ENCODE data around the gene MAN2A1.

The MAN2A1 gene

DNA sequence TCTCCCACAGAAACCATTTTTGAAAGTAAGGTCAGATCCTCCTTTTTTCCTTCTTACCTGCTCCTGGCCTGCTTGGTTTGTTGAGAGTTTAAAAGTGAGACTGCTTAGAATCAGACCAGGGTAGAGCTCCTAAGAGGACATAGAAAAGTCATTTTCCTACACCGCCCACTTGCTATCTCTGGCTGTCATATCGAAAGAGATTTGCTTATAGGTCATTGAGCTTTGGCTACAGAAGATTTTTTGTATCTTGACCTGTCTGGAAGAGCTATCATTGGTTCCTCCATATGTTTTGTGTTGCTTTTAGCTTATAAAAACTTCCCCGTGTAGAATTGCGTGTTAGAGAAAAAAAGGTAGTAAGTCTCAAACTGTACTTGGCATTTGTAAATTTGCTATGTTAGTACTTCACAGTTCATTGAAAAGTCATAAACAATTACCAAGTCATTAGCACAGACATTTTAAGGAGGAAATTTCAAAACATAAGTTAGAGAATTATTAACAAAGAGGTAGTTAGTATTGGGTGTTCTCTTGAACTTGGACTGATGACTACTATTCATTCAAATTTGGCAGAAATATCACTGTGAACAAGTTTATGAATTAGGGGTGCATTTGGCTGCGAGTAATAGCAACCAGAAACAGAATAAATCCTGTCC is 96.6 kb downstream of the MAN2A1 start:
- CTCF ChIA-PET = no interaction called here
- TF ChIP-seq, protein P1, sequence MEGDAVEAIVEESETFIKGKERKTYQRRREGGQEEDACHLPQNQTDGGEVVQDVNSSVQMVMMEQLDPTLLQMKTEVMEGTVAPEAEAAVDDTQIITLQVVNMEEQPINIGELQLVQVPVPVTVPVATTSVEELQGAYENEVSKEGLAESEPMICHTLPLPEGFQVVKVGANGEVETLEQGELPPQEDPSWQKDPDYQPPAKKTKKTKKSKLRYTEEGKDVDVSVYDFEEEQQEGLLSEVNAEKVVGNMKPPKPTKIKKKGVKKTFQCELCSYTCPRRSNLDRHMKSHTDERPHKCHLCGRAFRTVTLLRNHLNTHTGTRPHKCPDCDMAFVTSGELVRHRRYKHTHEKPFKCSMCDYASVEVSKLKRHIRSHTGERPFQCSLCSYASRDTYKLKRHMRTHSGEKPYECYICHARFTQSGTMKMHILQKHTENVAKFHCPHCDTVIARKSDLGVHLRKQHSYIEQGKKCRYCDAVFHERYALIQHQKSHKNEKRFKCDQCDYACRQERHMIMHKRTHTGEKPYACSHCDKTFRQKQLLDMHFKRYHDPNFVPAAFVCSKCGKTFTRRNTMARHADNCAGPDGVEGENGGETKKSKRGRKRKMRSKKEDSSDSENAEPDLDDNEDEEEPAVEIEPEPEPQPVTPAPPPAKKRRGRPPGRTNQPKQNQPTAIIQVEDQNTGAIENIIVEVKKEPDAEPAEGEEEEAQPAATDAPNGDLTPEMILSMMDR (IDR thresholded peaks at IDR 0.05; ENCODE audit: insufficient read depth, low read length, missing control alignments) = no peak
- POLR2A ChIA-PET = no interaction called here
- no peak overlapping the region for H3K4me3 ChIP-seq (ENCODE audit: low read depth, low read length)
- no peak for DNase-seq (ENCODE audit: low read depth, low spot score)

GRCh38 chr5:109788596-109788995 is 98.9 kb downstream of the MAN2A1 start:
- ChIA-PET POLR2A (no interaction called here), CTCF (no interaction called here)
- no peak overlapping the region for H3K4me3 ChIP-seq (ENCODE audit: low read depth, low read length)
- TF ChIP-seq, protein P1 (IDR thresholded peaks at IDR 0.05; ENCODE audit: insufficient read depth, low read length, missing control alignments) = no peak
- DNase-seq (ENCODE audit: low read depth, low spot score) = no peak

- POLR2A ChIA-PET = no interaction called here
- TF ChIP-seq, protein P1 (IDR thresholded peaks at IDR 0.05; ENCODE audit: insufficient read depth, low read length, missing control alignments) = no peak
- CTCF ChIA-PET = no interaction called here
- DNase-seq (ENCODE audit: low read depth, low spot score) = no peak
- no peak overlapping the region for H3K4me3 ChIP-seq (ENCODE audit: low read depth, low read length)
These were observed 102.9 kb downstream of the MAN2A1 start for GRCh38 chr5:109792613-109793012.

GRCh38 chr5:109803854-109804253 is 114.1 kb downstream of the MAN2A1 start:
- DNase-seq (ENCODE audit: low read depth, low spot score) = no peak
- no peak overlapping the region for H3K4me3 ChIP-seq (ENCODE audit: low read depth, low read length)
- TF ChIP-seq, protein P1 (IDR thresholded peaks at IDR 0.05; ENCODE audit: insufficient read depth, low read length, missing control alignments) = no peak
- ChIA-PET POLR2A (no interaction called here), CTCF (no interaction called here)

DNA sequence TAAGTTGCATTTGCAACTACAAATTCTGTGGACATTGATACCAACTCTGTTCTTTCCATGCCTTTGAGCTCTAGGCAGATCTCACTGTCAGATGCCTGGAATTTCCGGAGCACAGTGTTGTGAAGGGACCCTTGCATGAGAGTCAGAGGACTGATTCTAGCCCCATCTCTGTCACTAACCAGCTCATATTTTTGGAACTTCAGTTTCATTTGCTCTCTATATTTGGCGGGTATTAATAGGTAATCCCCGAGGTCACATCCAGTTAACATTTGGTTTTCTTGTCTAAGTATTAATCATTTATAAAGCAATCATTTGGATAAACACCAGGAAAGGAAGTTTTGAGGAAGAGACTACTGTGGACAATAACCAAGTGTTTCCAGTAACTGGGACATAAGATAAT is 115.7 kb downstream of the MAN2A1 start:
- TF ChIP-seq, protein P1 (IDR thresholded peaks at IDR 0.05; ENCODE audit: insufficient read depth, low read length, missing control alignments) = no peak
- CTCF ChIA-PET = no interaction called here

DNA sequence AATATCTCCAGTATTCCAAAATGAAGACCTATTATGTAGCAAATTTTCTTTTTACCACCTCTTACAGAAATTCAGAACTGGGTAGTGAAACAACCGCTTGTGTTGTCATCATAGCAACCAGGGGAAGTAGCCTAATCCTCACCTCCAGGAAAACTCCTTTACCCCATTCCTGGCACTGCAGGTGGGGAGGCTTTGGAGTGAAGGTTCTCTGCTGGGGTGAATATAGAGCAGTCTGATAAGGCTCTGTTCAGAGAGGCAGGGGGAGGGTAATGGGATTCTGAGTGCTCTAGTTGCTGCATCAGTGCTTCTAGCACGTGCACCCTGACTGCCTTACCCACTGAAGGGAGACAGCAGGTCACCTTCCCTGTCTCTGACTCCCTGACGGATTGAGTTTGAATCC is 116.2 kb downstream of the MAN2A1 start:
- ChIA-PET CTCF (no interaction called here), POLR2A (no interaction called here)
- H3K4me3 ChIP-seq (ENCODE audit: low read depth, low read length) = no peak overlapping the region
- TF ChIP-seq, protein P1 (IDR thresholded peaks at IDR 0.05; ENCODE audit: insufficient read depth, low read length, missing control alignments) = no peak
- DNase-seq (ENCODE audit: low read depth, low spot score) = no peak

More for the DNA sequence above, 115.7 kb downstream of the MAN2A1 start:
- DNase-seq (ENCODE audit: low read depth, low spot score) = no peak
- no peak overlapping the region for H3K4me3 ChIP-seq (ENCODE audit: low read depth, low read length)
- POLR2A ChIA-PET = no interaction called here

All from AG04449 (cell line).